Stimulated activated naive B cell treated with anti-CD40 and anti-IgM and Interleukin-4, amounts not matched to agents 10 μg/mL and 1 μg/mL and 100 μg/mL, for 72 hours (primary cell): Measurements from ENCODE around the gene ARHGAP6.

Source experiments
- ATAC-seq, 2 donors: fragments of 150-1000 bp; cut with Tn5 transposase; replicated peaks; 2 replicates each; pipeline ENCODE4 v1.10.0; 2021; ENCODE audit warnings: moderate library complexity in 1 of 2
- DNase-seq: peaks from one replicate; pipeline ENCODE4 v3.0.0; 2021
- H3K27ac Mint-ChIP-seq: one replicate; pipeline ENCODE4 v1.8.0; 2022; ENCODE audit warnings: mild to moderate bottlenecking, mixed read lengths
- H3K27me3 Mint-ChIP-seq, 2 donors: one replicate each; pipeline ENCODE4 v1.8.0; 2022; ENCODE audit warnings: mixed read lengths in 2 of 2
- H3K36me3 Mint-ChIP-seq, 2 donors: one replicate each; pipeline ENCODE4 v1.8.0; 2022; ENCODE audit warnings: mixed read lengths in 2 of 2, mild to moderate bottlenecking in 1 of 2
- H3K4me1 Mint-ChIP-seq, 2 donors: one replicate each; pipeline ENCODE4 v1.8.0; 2022; ENCODE audit warnings: mixed read lengths in 2 of 2, mild to moderate bottlenecking in 1 of 2
- H3K4me3 Mint-ChIP-seq, 2 donors: one replicate each; pipeline ENCODE4 v1.8.0; 2022; ENCODE audit warnings: mild to moderate bottlenecking in 2 of 2, mixed read lengths in 2 of 2, moderate library complexity in 1 of 2
- H3K9me3 Mint-ChIP-seq, 2 donors: one replicate each; pipeline ENCODE4 v1.8.0; 2022; ENCODE audit warnings: mixed read lengths in 2 of 2, mild to moderate bottlenecking in 1 of 2

ARHGAP6 gene

DNA sequence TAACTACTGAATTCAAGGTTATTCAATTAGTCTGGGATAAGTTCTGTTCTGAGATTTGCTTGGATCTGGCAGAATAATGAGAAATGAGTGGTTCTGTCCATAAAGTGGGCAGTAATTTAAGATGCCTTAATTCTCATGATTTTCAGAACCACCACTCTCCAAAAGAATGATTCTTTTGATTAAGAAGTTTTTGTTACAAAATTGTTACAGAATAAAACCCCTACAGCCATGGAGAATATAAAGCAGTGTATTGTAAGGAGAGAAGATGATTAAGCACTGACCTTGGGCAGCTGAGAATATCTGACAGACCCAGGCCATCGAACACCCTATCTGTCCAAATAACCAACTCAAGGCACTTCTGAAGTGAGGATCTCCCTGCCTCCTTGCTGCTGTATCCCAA is 360.1 kb downstream of the ARHGAP6 start:
- H3K4me3 Mint-ChIP-seq: no peak overlapping the region
- H3K9me3 Mint-ChIP-seq: peaks cover 0 to 2% of the 10 kb centered on the region in 2 donors
- peaks cover 12 to 16% of the 10 kb centered on the region in 2 donors for H3K27me3 Mint-ChIP-seq
- H3K4me1 Mint-ChIP-seq: no peaks in the 10 kb centered on the region
- H3K36me3 Mint-ChIP-seq: no peaks in the 10 kb centered on the region
- no peak overlapping the region for H3K27ac Mint-ChIP-seq
- ATAC-seq: no peak
- no peak for DNase-seq

DNA sequence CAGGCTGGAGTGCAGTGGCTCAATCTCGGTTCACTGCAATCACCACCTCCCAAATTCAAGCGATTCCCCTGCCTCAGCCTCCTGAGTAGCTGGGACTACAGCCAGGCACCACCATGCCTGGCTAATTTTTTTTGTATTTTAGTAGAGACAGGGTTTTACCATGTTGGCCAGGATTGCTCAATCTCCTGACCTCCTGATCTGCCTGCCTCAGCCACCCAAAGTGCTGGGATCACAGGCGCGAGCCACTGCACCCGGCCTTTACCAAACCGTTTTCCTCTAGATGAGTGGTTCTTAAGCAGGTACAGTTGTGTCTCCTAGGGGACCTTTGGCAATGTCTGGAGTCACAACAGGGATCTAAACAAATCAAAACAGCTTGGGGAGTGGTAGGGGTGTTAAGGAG is 360.9 kb downstream of the ARHGAP6 start:
- H3K4me3 Mint-ChIP-seq: no peak overlapping the region
- no peak for ATAC-seq
- DNase-seq: no peak
- no peaks in the 10 kb centered on the region for H3K36me3 Mint-ChIP-seq
- peaks cover 0 to 2% of the 10 kb centered on the region in 2 donors for H3K9me3 Mint-ChIP-seq
- no peak overlapping the region for H3K27ac Mint-ChIP-seq
- H3K27me3 Mint-ChIP-seq: peaks cover 12 to 15% of the 10 kb centered on the region in 2 donors
- H3K4me1 Mint-ChIP-seq: no peaks in the 10 kb centered on the region

DNA sequence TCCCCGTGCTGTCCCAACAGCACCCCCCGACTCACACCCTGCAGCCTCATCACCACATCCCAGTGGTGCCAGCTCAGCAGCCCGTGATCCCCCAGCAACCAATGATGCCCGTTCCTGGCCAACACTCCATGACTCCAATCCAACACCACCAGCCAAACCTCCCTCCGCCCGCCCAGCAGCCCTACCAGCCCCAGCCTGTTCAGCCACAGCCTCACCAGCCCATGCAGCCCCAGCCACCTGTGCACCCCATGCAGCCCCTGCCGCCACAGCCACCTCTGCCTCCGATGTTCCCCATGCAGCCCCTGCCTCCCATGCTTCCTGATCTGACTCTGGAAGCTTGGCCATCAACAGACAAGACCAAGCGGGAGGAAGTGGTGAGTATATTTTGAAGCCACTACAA is 367.1 kb downstream of the ARHGAP6 start:
- H3K27me3 Mint-ChIP-seq: peaks cover 8 to 25% of the 10 kb centered on the region in 2 donors
- DNase-seq (no peak), ATAC-seq (no peak)
- peaks cover 0 to 1% of the 10 kb centered on the region in 2 donors for H3K9me3 Mint-ChIP-seq
- no peaks in the 10 kb centered on the region for H3K36me3 Mint-ChIP-seq
- H3K4me1 Mint-ChIP-seq: no peaks in the 10 kb centered on the region
- H3K4me3 Mint-ChIP-seq: no peak overlapping the region
- peak overlapping the region; percentile 56 for H3K27ac Mint-ChIP-seq

DNA sequence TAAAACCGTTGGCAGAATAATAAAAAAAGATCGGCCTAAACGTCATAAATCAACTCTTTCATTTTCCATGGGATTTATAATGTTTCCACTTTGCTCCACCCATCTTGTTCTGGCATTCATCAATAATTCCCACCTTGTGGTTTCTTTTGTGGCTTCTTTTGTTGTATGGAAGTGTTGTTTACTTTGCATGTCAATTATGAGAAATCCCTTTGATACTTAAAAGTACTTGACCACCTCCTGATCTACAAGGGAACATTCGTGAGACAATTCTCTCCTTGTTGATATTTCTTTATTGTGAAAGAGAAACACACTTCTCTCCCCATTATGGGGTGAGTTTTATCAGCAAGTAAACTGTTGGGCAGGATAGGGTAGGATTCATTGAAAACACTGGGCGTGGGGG is 369.7 kb downstream of the ARHGAP6 start:
- Mint-ChIP-seq H3K9me3 (peaks cover 0 to 1% of the 10 kb centered on the region in 2 donors), H3K4me1 (no peaks in the 10 kb centered on the region), H3K27me3 (peaks cover 17 to 31% of the 10 kb centered on the region in 2 donors), H3K36me3 (no peaks in the 10 kb centered on the region), H3K27ac (no peak overlapping the region), H3K4me3 (no peak overlapping the region)
- ATAC-seq (no peak), DNase-seq (no peak)

DNA sequence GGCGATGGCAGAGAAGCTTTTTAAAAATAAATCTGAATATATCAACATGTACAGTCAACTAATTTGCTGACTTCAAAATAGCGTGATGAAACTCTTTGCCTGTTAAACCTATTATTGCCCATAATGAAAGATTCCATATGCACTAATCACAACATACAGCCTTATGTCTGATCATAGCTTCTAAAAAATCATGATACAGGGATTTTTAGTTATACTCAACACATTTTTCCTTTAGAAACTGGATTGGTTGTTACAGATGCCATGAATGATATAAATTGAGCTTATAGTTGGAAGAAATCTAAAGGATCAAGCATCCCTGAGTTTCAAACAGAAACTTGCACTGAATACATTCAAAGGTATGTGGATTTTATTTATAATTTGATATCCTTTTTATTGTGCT is 372.6 kb downstream of the ARHGAP6 start, which contains the start of gene AMELX:
Gene AMELX (plus strand): TSS at position 301 of the 400 bp plus-strand sequence. CDS start 1,376 bp downstream, outside the sequence.
- no peak within 1 kb of the TSS for H3K4me3 Mint-ChIP-seq
- DNase-seq: no peak
- no peaks in the 10 kb centered on the region for H3K9me3 Mint-ChIP-seq
- no peak within 1 kb of the TSS for H3K27ac Mint-ChIP-seq
- no peaks in the 10 kb centered on the region for H3K4me1 Mint-ChIP-seq
- ATAC-seq: no peak
- H3K27me3 Mint-ChIP-seq: peaks cover 9 to 18% of the 10 kb centered on the region in 2 donors
- H3K36me3 Mint-ChIP-seq: no peaks in the 10 kb centered on the region

DNA sequence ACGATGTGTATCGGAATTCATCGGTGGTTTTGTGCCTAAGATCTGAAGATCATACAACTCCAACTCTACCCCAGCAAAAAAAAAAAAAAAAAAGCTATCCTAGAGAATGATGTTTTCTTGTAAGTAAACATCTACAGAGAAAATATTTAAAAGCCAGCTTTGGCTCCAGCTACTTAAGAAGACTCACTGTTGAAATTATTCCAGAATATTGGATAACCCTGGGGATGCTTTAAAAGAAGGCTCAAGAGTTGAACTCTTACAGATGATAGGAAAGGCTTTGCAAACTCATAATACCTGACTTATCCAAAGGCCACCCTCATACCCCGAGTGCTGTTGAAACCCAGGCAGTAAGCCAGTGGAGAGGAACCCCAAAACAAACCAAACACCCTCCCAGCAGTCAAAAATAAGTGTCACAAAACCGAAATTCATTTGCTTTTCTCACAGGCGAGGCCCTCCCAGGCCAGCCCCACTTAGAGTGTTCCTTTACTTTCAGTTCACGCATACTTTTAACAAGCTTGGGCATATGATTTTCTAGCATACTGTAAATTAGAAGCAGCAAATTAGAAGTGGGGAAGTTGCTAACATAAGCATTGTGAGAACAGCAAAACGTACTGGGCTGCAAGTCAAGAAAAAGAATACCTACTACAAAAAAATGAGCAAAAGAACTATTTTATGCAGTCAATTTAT is 375.2 kb downstream of the ARHGAP6 start:
- ATAC-seq (no peak), DNase-seq (no peak)
- no peaks in the 10 kb centered on the region for H3K9me3 Mint-ChIP-seq
- H3K4me1 Mint-ChIP-seq: no peaks in the 10 kb centered on the region
- H3K36me3 Mint-ChIP-seq: no peaks in the 10 kb centered on the region
- H3K27me3 Mint-ChIP-seq: peaks cover 9% of the 10 kb centered on the region in 2 donors
- H3K27ac Mint-ChIP-seq: no peak overlapping the region
- no peak overlapping the region for H3K4me3 Mint-ChIP-seq

DNA sequence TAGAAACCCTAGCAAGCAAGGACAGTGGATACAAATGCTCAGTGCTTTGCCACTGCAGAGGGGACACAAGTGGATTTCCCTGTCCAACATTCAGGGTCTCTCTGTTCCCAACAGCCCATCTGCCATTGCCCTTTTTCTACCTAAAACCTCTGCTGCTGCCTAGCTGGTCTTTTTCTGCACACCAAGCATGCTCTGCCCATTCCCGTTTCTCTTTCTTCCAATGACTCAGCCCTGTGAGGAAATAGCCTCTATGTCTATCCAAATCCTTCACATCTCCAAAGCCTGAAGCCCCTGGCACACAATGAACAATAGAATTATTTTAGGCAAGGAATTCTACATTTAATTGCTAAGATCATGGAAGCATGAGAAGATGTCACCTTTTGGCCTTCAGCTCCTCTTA is 378.2 kb downstream of the ARHGAP6 start:
- H3K4me3 Mint-ChIP-seq: no peak overlapping the region
- H3K9me3 Mint-ChIP-seq: no peaks in the 10 kb centered on the region
- DNase-seq: no peak
- peaks cover 3 to 5% of the 10 kb centered on the region in 2 donors for H3K27me3 Mint-ChIP-seq
- ATAC-seq: no peak
- no peaks in the 10 kb centered on the region for H3K4me1 Mint-ChIP-seq
- no peaks in the 10 kb centered on the region for H3K36me3 Mint-ChIP-seq
- no peak overlapping the region for H3K27ac Mint-ChIP-seq

DNA sequence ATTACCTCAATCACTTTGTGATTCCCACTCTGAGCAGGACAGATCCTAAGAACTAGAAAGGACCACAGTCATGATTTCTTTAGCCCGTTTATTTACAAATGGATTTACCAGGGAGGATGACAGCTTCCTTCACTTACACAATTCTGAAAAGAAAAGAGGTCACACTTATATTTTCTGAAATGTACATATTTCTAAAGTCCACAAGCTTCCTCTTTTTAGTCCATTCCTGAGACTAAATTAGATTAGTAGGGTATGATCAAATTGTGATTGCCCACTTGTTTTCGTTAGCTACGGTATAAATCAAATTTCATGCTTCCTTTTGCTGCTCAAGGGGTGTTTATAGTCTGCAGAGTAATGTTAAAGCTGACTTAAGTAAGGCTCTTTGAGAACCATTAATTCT is 380.1 kb downstream of the ARHGAP6 start:
- H3K27me3 Mint-ChIP-seq: no peaks in the 10 kb centered on the region
- DNase-seq: no peak
- H3K27ac Mint-ChIP-seq: no peak overlapping the region
- ATAC-seq: no peak
- H3K4me3 Mint-ChIP-seq: no peak overlapping the region
- no peaks in the 10 kb centered on the region for H3K36me3 Mint-ChIP-seq
- H3K9me3 Mint-ChIP-seq: no peaks in the 10 kb centered on the region
- H3K4me1 Mint-ChIP-seq: no peaks in the 10 kb centered on the region

DNA sequence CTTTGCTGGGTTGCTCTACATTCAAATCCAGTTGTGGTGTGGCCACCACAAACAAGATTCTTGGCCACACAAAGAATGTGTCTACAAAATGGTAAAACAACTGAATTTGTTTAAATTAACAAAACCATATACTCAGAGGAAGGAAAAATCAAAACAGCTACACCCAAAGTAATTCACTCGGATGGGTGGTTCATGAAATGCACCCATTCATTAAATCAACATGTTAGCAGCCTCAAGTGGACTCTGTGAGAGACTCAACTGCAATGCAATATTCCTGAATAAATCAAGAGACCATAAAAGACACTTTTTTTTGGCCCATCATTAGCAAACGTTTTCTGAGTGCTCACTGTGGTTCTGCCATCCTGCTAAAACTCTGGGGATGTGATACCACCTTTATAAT is 383.7 kb downstream of the ARHGAP6 start:
- no peaks in the 10 kb centered on the region for H3K9me3 Mint-ChIP-seq
- no peak overlapping the region for H3K27ac Mint-ChIP-seq
- H3K4me1 Mint-ChIP-seq: no peaks in the 10 kb centered on the region
- H3K4me3 Mint-ChIP-seq: no peak overlapping the region
- H3K36me3 Mint-ChIP-seq: no peaks in the 10 kb centered on the region
- DNase-seq (no peak), ATAC-seq (no peak)
- no peaks in the 10 kb centered on the region for H3K27me3 Mint-ChIP-seq

DNA sequence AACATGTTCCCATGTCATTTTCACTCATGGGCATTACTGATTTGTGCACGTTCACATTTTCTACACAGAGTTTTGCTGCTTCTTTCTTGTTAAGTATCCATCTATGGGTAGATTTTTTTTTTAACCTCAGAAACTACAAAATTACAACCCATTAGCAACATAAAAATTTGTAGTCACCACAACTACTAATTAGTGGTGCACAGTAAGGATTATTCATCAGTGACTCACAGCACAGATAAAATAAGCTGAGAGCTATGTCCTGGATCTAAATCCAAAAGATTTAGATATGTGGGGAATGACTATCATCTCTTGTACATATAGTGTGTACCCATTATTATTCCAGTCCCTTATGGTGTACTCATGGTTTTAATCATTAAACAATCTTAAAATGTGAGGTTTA is 392.2 kb downstream of the ARHGAP6 start:
- H3K4me1 Mint-ChIP-seq: no peaks in the 10 kb centered on the region
- DNase-seq (no peak), ATAC-seq (no peak)
- no peaks in the 10 kb centered on the region for H3K9me3 Mint-ChIP-seq
- H3K27ac Mint-ChIP-seq: no peak overlapping the region
- H3K4me3 Mint-ChIP-seq: no peak overlapping the region
- H3K27me3 Mint-ChIP-seq: peaks cover 9 to 10% of the 10 kb centered on the region in 2 donors
- no peaks in the 10 kb centered on the region for H3K36me3 Mint-ChIP-seq

DNA sequence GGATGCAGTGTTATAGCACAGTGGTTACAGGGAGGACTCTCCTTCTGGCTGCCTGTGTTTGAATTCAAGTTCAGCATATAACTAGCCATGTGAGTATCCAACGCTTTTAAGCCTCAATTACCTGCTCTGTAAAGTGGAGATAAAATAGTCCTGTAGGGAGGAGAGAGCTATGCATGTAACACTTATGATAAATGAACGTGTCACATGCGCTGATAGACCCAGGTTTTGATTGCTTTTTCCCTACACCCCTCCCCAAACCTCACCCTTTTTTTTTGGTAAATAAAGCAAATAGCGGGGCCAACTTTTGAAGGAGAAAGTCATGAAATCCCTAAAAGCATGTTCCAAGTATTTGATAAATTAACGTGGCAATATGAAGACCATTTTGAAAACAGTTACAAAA is 392.9 kb downstream of the ARHGAP6 start:
- H3K9me3 Mint-ChIP-seq: no peaks in the 10 kb centered on the region
- ATAC-seq: no peak
- no peaks in the 10 kb centered on the region for H3K4me1 Mint-ChIP-seq
- H3K4me3 Mint-ChIP-seq: no peak overlapping the region
- peaks cover 9 to 10% of the 10 kb centered on the region in 2 donors for H3K27me3 Mint-ChIP-seq
- no peaks in the 10 kb centered on the region for H3K36me3 Mint-ChIP-seq
- no peak for DNase-seq
- H3K27ac Mint-ChIP-seq: no peak overlapping the region

DNA sequence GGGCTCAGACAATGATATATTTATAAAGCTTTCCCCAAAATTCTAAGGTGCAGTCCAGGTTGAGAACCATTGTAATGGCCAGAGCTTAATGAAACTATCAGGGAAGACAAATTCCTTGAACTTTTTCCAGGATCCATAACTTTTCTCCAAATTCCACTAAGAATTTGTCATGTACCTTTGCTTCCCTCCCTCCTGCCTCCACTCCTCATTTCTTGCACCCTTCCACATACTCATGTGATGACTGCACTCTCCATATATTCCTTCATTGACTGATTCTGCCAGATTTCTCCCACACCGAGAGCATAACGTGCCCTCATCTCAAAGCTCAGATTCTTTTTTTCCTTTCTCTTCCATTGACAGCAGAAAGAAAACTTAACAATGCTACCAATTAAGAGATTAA is 393.4 kb downstream of the ARHGAP6 start:
- Mint-ChIP-seq H3K4me3 (no peak overlapping the region), H3K27me3 (peaks cover 10 to 13% of the 10 kb centered on the region in 2 donors), H3K4me1 (no peaks in the 10 kb centered on the region), H3K36me3 (no peaks in the 10 kb centered on the region), H3K9me3 (no peaks in the 10 kb centered on the region), H3K27ac (no peak overlapping the region)
- ATAC-seq (no peak), DNase-seq (no peak)

DNA sequence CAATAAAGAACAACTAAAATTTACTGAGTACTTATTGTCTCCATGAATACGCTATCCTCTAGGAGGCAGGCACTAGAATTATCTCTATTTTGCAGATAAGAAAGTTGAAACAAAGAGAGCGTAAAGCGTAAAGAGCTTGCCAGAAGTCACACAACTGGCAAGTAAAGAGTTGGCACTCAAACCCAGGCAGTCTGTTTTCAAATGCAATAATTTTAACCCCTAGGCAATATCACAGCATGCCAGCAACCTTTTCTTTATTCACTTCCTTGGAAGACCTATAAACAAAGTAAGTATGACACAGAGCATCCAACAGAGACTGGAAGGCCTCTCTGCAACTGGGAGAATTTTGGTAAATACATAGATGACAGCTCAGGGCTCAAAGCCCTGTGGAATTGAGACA is 395.7 kb downstream of the ARHGAP6 start:
- Mint-ChIP-seq H3K4me1 (no peaks in the 10 kb centered on the region), H3K4me3 (no peak overlapping the region), H3K36me3 (no peaks in the 10 kb centered on the region), H3K27me3 (peaks cover 0 to 6% of the 10 kb centered on the region in 2 donors), H3K9me3 (no peaks in the 10 kb centered on the region), H3K27ac (no peak overlapping the region)
- ATAC-seq (no peak), DNase-seq (no peak)

DNA sequence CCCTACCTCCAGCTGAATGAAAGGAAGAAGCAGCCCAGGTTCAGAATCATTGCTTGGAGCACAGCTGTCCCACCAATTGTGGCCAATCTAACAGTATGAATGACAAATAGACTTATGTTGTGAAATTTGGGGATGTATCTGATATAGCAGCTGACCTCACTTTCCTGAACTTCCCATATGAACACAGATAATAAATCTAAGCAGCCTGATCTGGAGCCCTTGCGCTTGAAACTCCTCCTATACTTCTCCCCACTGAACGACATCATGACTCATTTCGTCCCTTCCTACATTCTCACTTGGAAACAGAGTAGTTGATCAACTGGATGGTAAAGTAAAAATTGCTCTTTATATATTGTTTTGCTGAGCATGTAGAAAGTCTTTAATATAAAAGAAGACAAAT is 396.7 kb downstream of the ARHGAP6 start:
- Mint-ChIP-seq H3K4me3 (no peak overlapping the region), H3K36me3 (no peaks in the 10 kb centered on the region), H3K27me3 (peaks cover 0 to 6% of the 10 kb centered on the region in 2 donors), H3K27ac (no peak overlapping the region), H3K9me3 (no peaks in the 10 kb centered on the region), H3K4me1 (no peaks in the 10 kb centered on the region)
- DNase-seq (no peak), ATAC-seq (no peak)

DNA sequence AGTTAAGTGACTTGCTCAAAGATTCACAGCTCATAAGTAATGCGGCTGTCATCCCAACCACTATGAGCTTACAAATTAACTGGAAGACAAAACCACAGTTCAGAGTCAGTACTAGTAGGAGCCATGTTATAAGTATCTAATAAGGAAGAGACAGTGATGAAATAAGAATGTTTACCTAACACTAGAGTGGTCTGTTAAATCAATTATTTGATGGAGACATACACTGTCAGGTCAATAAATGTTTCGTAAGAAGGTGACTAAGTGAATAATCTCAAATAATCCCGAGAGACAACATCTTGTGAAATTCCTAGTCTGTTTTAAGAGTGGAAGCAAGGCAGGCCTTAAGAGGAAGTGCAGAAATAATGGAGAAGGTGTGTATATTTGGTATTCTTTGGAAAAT is 398.3 kb downstream of the ARHGAP6 start:
- ATAC-seq: no peak
- H3K27ac Mint-ChIP-seq: no peak overlapping the region
- peaks cover 6 to 10% of the 10 kb centered on the region in 2 donors for H3K27me3 Mint-ChIP-seq
- H3K4me3 Mint-ChIP-seq: no peak overlapping the region
- no peak for DNase-seq
- H3K36me3 Mint-ChIP-seq: no peaks in the 10 kb centered on the region
- H3K4me1 Mint-ChIP-seq: no peaks in the 10 kb centered on the region
- no peaks in the 10 kb centered on the region for H3K9me3 Mint-ChIP-seq
